HFFc6 (cell line): Measurements from ENCODE around the gene ISYNA1. TPM values are rescaled to one million over a fixed set of nuclear protein-coding genes. Genes with fewer than 3 reads are reported as not detected.

Source experiments
- DNase-seq: peaks from one replicate; pipeline ENCODE4 v3.0.0-alpha.2; 2018
- H3K27ac Mint-ChIP-seq: 2 replicates; pipeline ENCODE4 v1.8.0; 2020; ENCODE audit warnings: mild to moderate bottlenecking, mixed read lengths
- H3K27me3 Mint-ChIP-seq: 2 replicates; pipeline ENCODE4 v1.8.0; 2021; ENCODE audit warnings: mild to moderate bottlenecking, moderate library complexity, mixed read lengths; ENCODE audit not compliant: insufficient read depth
- H3K36me3 Mint-ChIP-seq: 2 replicates; pipeline ENCODE4 v1.8.0; 2021; ENCODE audit warnings: low read depth, mixed read lengths
- H3K4me1 Mint-ChIP-seq: 2 replicates; pipeline ENCODE4 v1.8.0; 2020; ENCODE audit warnings: low read depth, mixed read lengths
- H3K4me3 Mint-ChIP-seq: 2 replicates; pipeline ENCODE4 v1.8.0; 2020; ENCODE audit warnings: mild to moderate bottlenecking, moderate library complexity, mixed read lengths
- H3K9me3 Mint-ChIP-seq: 2 replicates; pipeline ENCODE4 v1.8.0; 2020; ENCODE audit warnings: mild to moderate bottlenecking, mixed read lengths
- total RNA-seq, 6 experiments: library from RNA; stranded (reverse); fragmentation: NEBNext Ultra II Directional; extraction: Animal tissue kit (Norgen Biotek cat#: 25700); gene quantifications; 2 replicates in 1 of 6; 3 replicates in 5 of 6; pipeline ENCODE4 v1.2.3, GENCODE V29; 2021
- TF ChIP-seq, protein P1 (sequence below): fragments of 200-600 bp; sonication (generic); IDR thresholded peaks from 2 replicates; pipeline ENCODE4 v1.5.0; 2021; ENCODE audit warnings: antibody characterized with exemption, mild to moderate bottlenecking

The ISYNA1 gene
- total RNA-seq, 6 experiments from 2014 or later, result 2.3 to 3.7 (median 3.2) TPM

DNA sequence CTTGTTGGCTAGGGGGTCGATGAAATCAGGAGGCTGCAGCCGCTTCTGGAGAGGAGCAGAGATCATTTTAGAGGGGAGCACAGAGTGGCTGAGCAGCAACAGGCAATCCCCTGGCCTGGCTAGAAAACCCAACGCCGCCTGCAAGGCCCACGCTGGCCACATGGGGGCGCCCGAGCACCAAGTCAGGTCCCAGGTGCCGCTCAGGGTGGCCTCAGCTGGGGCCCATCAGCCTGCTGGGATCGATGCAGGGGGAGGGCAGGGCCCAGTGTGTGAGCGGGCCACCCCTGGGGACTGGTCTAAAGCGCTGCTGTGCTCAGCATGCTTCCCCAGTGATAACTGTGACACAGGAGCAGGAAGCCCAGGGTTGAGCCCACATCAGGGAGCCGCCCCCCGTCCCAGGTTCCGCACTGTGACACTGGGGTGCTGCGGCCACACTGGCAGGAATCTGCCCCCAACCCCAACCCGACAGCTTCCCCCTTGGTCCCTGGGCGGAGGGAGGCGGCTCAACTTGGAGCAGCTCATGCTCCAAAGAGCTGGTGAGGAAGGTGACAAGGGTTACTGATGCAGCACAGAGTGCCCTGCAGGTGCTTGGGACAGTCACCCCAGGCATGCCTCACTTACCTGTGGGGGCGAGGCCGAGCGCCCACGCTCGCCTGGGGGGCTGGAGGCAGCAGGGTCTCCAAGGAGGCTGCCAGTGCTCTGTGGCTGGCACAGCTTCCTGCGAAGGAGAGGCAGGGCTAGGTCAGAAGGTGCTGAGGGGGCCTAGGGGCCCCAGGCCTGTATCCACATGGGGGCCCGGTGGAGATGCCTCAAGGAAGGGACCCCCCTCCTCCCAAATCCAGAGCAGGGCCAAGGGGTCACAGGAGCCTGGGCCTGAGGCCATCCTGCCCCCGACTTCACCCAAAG lies 13.3 kb upstream of the ISYNA1 start:
- DNase-seq, result peak; percentile 49
- TF ChIP-seq, protein P1, sequence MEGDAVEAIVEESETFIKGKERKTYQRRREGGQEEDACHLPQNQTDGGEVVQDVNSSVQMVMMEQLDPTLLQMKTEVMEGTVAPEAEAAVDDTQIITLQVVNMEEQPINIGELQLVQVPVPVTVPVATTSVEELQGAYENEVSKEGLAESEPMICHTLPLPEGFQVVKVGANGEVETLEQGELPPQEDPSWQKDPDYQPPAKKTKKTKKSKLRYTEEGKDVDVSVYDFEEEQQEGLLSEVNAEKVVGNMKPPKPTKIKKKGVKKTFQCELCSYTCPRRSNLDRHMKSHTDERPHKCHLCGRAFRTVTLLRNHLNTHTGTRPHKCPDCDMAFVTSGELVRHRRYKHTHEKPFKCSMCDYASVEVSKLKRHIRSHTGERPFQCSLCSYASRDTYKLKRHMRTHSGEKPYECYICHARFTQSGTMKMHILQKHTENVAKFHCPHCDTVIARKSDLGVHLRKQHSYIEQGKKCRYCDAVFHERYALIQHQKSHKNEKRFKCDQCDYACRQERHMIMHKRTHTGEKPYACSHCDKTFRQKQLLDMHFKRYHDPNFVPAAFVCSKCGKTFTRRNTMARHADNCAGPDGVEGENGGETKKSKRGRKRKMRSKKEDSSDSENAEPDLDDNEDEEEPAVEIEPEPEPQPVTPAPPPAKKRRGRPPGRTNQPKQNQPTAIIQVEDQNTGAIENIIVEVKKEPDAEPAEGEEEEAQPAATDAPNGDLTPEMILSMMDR, result peak; percentile 100
- peaks cover 17% of the 10 kb centered on the region for H3K36me3 Mint-ChIP-seq
- H3K4me1 Mint-ChIP-seq, result peaks cover 29% of the 10 kb centered on the region
- no peaks in the 10 kb centered on the region for H3K9me3 Mint-ChIP-seq
- H3K4me3 Mint-ChIP-seq, result no peak overlapping the region
- peaks cover 1% of the 10 kb centered on the region for H3K27me3 Mint-ChIP-seq
- peak overlapping the region; percentile 48; the same call in 1 of the 2 replicates for H3K27ac Mint-ChIP-seq

DNA sequence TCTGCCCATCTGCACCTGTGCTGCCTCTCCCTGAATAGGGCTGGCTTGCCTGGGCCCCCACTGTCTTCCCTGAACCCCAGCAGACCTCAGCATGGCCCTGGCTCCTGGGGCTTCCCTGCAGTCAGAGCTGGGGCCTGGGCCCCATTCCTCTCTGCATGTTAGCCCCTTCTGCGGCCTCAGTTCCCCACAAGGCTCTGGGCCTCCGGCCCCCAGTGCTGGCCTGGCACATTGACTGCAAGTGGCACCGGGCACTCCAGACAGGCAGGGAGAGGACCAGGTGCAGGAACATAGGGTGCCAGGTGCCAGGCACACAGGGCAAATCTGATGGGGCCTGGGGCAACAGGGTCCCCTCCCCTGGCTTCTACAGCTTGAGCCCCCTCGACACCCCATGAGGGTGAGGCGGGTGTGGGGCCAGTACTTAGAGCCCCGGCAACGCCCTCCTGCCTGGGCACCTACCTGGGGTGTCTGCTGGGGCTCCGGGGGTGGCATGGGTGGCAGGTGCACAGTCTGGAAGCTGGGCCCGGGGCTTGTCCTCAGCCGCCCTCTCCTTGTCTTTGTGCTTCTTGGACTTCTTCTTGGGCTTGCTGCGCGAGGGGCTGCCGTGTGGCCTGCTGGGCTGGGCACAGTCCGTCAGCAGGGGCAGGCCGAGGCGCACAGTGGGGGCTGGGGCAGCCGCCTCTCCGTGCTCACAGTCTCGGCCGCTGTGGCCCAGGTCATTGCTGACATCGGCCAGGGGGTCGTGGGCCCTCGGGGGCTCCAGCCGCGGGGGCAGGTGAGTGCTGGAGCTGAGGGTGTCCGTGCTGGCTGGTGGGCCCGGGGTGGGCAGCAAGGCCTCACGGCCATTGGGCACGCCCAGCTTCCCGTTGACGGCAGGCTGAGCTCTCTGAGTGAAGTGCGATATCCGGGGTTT lies 12.3 kb upstream of the ISYNA1 start:
- peaks cover 8% of the 10 kb centered on the region for H3K36me3 Mint-ChIP-seq
- H3K4me3 Mint-ChIP-seq, result no peak overlapping the region
- H3K27me3 Mint-ChIP-seq, result peaks cover 1% of the 10 kb centered on the region

DNA sequence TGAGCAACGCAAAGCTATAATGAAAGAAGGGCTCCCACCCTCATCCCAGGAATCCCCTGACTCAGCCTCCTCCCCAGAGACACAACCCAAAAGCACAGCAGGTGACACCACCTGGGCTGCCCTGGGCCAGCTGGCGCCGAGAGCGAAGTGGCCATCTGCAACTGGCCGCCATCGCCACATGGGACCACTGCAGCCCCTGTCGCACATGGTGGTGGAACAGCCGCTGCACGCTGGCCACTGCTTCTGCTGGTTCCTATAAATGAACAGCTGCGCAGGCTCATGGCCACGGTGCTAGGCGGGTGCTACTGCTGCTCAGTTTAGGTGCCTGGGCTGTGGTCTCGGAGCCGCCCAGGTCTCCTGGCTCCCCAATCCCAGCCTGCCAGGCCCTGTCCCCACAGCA lies 11.6 kb upstream of the ISYNA1 start:
- Mint-ChIP-seq H3K4me3 (no peak overlapping the region), H3K27ac (no peak overlapping the region), H3K27me3 (peaks cover 1% of the 10 kb centered on the region), H3K36me3 (peaks cover 8% of the 10 kb centered on the region; the same call in 1 of the 2 replicates), H3K4me1 (peaks cover 29% of the 10 kb centered on the region), H3K9me3 (no peaks in the 10 kb centered on the region)
- no peak for DNase-seq
- TF ChIP-seq, protein P1, result no peak

More for the DNA sequence above, 12.3 kb upstream of the ISYNA1 start:
- H3K9me3 Mint-ChIP-seq, result no peaks in the 10 kb centered on the region
- TF ChIP-seq, protein P1, result no peak
- H3K4me1 Mint-ChIP-seq, result peaks cover 29% of the 10 kb centered on the region
- DNase-seq, result no peak
- peak overlapping the region; percentile 48; the same call in 1 of the 2 replicates for H3K27ac Mint-ChIP-seq

DNA sequence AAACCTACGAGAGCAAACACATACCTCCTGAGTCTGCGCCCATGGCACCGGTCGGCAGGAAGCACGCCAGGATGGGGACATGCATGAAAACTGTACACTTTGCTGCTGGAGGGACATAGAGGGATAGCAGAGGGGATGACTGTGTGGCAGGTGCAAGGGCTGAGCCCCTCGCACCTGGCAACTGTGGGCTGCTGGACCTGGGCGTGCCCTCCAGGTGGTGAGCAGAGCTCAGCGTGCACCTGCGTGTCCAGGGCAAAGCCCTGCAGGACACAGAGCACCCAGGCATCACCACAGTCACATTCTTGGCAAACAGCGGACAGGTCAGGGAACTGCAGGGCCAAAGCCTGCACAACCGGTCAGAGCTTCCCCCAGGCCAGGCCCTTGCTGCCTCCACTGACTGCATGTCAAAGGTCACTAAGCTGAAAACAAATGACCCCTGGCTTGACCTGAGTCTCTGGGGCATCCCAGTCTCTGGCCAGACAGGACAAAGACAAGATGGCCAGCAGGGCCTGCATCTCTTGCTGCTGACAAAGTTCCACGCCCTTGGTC lies 9.0 kb upstream of the ISYNA1 start:
- H3K4me3 Mint-ChIP-seq, result no peak overlapping the region
- H3K36me3 Mint-ChIP-seq, result peaks cover 19% of the 10 kb centered on the region; the same call in 1 of the 2 replicates

More for the DNA sequence above, 9.0 kb upstream of the ISYNA1 start:
- TF ChIP-seq, protein P1, result no peak
- H3K4me1 Mint-ChIP-seq, result peaks cover 12% of the 10 kb centered on the region
- H3K27me3 Mint-ChIP-seq, result peaks cover 5% of the 10 kb centered on the region
- H3K9me3 Mint-ChIP-seq, result peaks cover 5% of the 10 kb centered on the region; the same call in 1 of the 2 replicates
- DNase-seq, result no peak
- H3K27ac Mint-ChIP-seq, result no peak overlapping the region
